Stimulated activated CD8-positive, alpha-beta memory T cell treated with anti-CD3 and anti-CD28 coated beads, Interleukin-4, amount 100 ng/mL, for 24 hours (primary cell): ENCODE results near the gene KCNK17.
A peak's percentile ranks its signal among the peaks of the same experiment; 100 is the strongest.

Experiments used
- DNase-seq: peaks from one replicate; pipeline ENCODE4 v3.0.0-alpha.2; 2020; ENCODE audit warnings: low read depth

The KCNK17 gene

GRCh38 chr6:39335780-39336545 is 21.7 kb upstream of the KCNK17 start:
- no peak for DNase-seq

GRCh38 chr6:39333644-39334438 is 19.6 kb upstream of the KCNK17 start:
- DNase-seq, result no peak

- DNase-seq, result no peak
Measured at GRCh38 chr6:39330476-39330875, 16.3 kb upstream of the KCNK17 start.

- DNase-seq, result no peak
Measured at GRCh38 chr6:39330057-39330456, 15.8 kb upstream of the KCNK17 start.

GRCh38 chr6:39328066-39328465 is 13.8 kb upstream of the KCNK17 start:
- no peak for DNase-seq

- DNase-seq, result no peak
Measured at GRCh38 chr6:39327507-39327906, 13.3 kb upstream of the KCNK17 start.

GRCh38 chr6:39322306-39322850 is 8.2 kb upstream of the KCNK17 start, which contains the start of gene KCNK16:
Gene KCNK16 (minus strand): TSS chr6:39322702. CDS start chr6:39322540, 162 bp downstream.
- no peak for DNase-seq

- DNase-seq, result no peak
Measured at GRCh38 chr6:39321761-39322160, 7.5 kb upstream of the KCNK17 start.

- no peak for DNase-seq
Measured at GRCh38 chr6:39320363-39320984, 6.3 kb upstream of the KCNK17 start.

GRCh38 chr6:39319621-39320362 is 5.6 kb upstream of the KCNK17 start:
- DNase-seq, result no peak

GRCh38 chr6:39317256-39317655 is 3.0 kb upstream of the KCNK17 start:
- no peak for DNase-seq

GRCh38 chr6:39313526-39314272 is 520 bp downstream of the KCNK17 start:
- no peak for DNase-seq

GRCh38 chr6:39312912-39313525 is 1.2 kb downstream of the KCNK17 start:
- DNase-seq, result no peak

- no peak for DNase-seq
Measured at GRCh38 chr6:39310542-39310941, 3.7 kb downstream of the KCNK17 start.

- DNase-seq, result peak; percentile 39
Measured at GRCh38 chr6:39309942-39310531, 4.2 kb downstream of the KCNK17 start.

GRCh38 chr6:39307462-39307861 is 6.8 kb downstream of the KCNK17 start:
- DNase-seq, result no peak

- DNase-seq, result no peak
Measured at GRCh38 chr6:39304951-39305350, 9.3 kb downstream of the KCNK17 start.

GRCh38 chr6:39303425-39304153 is 10.6 kb downstream of the KCNK17 start:
- no peak for DNase-seq

- peak; percentile 84 for DNase-seq
Measured at GRCh38 chr6:39302669-39303424, 11.4 kb downstream of the KCNK17 start.
